Activated CD8-positive, alpha-beta memory T cell treated with anti-CD3 and anti-CD28 coated beads for 48 hours (primary cell): ENCODE results near the gene TFF1.

Source experiments
- DNase-seq, 3 experiments: peaks; one replicate each; pipeline ENCODE4 v3.0.0-alpha.2; 2020; ENCODE audit warnings: low read depth in 2 of 3, low spot score in 2 of 3

The TFF1 gene

DNA sequence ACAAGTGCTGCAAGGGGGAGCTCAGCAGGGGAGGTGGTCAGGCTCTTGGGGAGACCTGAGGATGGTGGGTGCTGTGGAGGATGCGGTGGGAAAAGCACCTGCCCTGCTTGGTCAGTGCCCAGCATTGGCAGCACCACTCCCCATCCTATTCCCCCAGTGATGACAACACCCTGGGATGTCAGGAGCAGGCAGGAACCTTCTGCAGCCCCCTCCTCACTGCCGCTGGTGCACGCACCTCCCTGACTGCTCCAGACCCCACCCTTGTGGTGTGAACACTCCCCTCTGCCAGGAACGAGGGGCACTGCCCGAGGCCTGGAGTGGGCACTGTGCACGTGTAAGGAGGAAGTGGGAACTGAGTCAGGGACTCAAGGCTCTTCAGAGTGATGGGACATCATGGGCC lies 17.0 kb upstream of the TFF1 start:
- no peak for DNase-seq

- no peak for DNase-seq
Measured at GRCh38 chr21:42382915-42383314, 16.6 kb upstream of the TFF1 start.

- no peak for DNase-seq
Measured at GRCh38 chr21:42381347-42381984, 15.1 kb upstream of the TFF1 start.

DNA sequence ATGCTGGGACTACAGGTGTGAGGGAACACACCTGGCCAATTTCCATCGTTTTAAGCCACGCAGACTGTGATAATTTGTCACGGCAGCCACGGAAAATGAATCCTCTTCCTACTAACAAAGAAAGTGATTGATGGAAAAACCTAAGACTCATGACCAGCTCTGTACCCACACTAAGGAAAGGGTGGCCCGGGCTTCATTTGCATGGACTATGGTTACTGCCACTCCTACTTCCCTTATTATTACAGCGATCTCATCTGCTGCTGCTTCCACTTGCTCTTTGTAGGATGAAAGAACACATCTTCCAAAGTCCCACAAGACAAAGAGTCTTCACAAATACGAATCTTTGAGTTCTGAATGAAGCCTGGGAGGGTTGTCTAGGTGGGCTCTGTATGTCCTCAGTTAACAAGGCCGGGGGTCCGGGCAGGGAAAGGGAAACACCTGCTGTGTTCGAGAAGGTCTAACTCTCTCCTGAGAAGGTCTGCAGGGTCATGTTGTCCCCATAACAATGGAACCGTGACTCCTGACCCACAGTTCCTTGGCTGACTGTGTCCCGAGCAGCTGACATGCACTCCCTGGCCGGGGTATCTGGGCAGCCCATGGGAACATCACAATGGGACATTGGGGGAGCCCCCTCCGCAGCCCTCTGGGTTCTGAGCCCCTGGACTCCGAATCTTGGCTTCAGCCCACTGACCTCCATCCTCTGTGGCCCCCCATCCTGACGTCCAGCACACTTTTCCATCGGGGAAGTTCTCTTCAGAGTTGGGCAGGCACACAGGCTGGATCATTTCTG lies 13.3 kb upstream of the TFF1 start:
- no peak for DNase-seq

- DNase-seq: no peak
Measured at GRCh38 chr21:42378418-42378817, 12.1 kb upstream of the TFF1 start.

- DNase-seq: no peak
Measured at GRCh38 chr21:42377951-42378340, 11.6 kb upstream of the TFF1 start.

GRCh38 chr21:42377211-42377950 lies 11.0 kb upstream of the TFF1 start:
- no peak for DNase-seq

DNA sequence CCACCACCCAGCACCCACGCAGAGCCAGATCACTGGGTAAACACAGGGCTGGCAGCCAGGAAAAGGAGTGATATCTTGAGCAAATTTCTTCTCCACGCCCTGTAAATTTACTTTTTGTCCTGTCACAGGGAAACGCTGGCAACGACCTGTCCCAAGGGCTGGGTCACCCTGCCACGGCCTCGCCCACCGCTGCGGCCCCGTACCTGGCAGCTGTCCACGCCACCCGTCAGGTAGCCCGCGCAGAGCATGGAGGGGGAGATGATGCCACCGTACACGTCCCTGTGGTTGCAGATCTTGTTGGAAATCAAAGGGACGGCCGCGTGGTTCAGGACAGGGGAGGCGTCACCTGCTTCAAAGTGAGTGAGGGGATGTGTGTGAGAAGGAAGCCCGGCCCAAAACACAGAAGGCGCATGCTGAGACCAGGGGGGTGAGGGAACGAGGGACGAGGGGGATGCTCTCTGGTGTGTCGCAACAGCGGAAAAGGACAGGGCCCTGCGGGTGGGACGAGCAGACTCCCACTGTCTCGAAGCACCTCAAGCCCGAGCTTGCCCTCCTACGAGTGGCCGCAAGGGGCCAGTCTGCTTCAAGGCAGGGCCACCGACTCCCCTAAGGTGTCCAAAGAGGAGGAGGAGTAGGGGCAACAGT lies 10.1 kb upstream of the TFF1 start:
- no peak for DNase-seq

GRCh38 chr21:42375966-42376337 lies 9.6 kb upstream of the TFF1 start:
- no peak for DNase-seq

GRCh38 chr21:42375506-42375905 lies 9.2 kb upstream of the TFF1 start:
- DNase-seq: no peak

- no peak for DNase-seq
Measured at GRCh38 chr21:42374864-42375499, 8.6 kb upstream of the TFF1 start.

DNA sequence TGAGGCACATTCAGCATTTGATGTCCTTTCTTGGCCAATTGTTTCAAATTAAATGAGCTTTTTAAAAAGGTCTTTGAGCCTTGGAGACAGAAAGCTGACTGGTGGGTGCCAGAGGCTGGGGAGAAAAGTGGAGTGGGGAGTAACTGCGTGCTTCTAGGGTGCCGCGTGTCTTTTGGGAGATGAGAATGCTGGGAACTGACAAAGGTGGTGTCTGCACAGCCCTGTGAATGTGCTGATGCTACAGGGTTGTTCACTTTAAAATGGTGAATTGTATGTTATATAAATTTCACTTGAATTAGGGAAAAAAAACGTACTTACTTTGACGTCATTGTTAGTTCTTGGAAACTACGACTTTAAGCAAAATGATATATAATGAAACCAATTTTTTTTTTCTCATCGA lies 8.1 kb upstream of the TFF1 start:
- DNase-seq: no peak

- no peak for DNase-seq
Measured at GRCh38 chr21:42373908-42374455, 7.6 kb upstream of the TFF1 start.

DNA sequence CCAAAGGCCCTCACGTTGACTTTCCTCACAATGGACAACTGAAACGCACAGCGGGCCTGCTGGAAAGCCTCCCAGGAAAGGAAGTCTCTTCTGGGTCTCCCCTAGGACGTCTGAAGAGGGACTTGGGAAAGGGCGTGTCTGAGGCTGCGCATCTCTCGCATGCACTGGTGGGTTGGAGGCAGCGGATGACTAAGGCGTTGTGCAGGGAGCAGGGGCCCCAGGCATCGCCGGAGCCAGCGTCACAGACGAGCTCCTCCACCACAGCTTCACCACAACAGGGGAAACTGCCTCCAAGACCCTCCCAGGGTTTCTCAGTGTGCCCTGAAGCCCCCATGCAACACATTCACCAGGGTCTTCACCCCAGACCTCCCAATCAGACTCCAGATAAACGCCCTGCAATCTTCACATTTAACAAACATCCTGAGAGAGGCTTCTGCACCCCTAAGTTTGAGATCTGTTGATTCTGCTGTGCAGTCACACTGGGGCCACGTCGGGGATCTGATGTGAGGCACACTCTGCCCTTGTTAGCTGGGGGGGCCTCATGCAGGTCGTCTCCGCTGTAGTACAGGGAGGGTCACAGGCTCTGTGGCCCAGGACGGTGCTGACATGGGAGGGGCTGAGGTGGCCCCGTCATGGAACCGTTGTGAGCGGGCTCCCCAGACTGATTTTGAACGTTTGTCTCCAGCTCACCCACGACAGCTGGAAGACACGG lies 7.0 kb upstream of the TFF1 start:
- peak; percentile 25 to 39 (median 36) for DNase-seq

GRCh38 chr21:42370894-42371654 lies 4.7 kb upstream of the TFF1 start:
- no peak for DNase-seq

DNA sequence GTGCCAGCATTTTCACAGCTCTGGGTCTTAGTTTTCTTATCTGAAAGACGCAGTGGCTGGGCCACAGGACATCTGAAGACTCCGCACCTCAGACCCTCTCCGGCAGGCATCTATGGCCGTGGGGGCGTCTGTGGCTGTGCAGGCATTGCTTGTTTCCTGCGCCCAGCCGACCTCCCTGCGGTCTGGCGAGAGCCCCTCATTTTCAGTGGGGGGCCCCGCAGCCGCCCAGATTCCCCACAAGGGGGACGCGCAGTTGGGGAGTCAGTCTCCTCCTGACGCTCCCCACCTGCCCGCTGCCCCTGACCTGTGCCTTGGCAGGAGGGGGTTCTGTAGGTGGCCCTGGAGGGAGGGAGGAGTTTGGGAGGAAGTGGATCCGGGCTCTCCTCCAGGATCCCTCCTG lies 3.5 kb upstream of the TFF1 start:
- DNase-seq: no peak

- no peak for DNase-seq
Measured at GRCh38 chr21:42367367-42368165, 1.2 kb upstream of the TFF1 start.

- no peak for DNase-seq
Measured at GRCh38 chr21:42365770-42366169, 565 bp downstream of the TFF1 start.
